SK-N-SH treated with all-trans-retinoic acid at 6 μM for 48 hours (cell line): ENCODE results near the gene KCNG1.

ENCODE experiments used
- ATAC-seq: fragments of 200-7000 bp; cut with Tn5 transposase; 3 replicates; pipeline ENCODE4 v1.9.1; 2020; ENCODE audit warnings: mild to moderate bottlenecking, moderate library complexity
- ARNTL ChIP-seq: fragments of 450-650 bp; formaldehyde crosslinking; IDR thresholded peaks from 2 replicates; pipeline ENCODE4 v1.5.0; 2020; ENCODE audit warnings: low read depth, mild to moderate bottlenecking, moderate library complexity, borderline replicate concordance
- CSDC2 ChIP-seq: fragments of 250-450 bp; sonication (Bioruptor Pico); IDR thresholded peaks from 2 replicates; pipeline ENCODE4 v1.5.0; 2020; ENCODE audit warnings: mild to moderate bottlenecking, moderate library complexity
- ESRRG ChIP-seq: fragments of 250-450 bp; sonication (Bioruptor Pico); IDR thresholded peaks from 2 replicates; pipeline ENCODE4 v1.6.1; 2021; ENCODE audit warnings: mild to moderate bottlenecking
- ISL1 ChIP-seq: fragments of 250-450 bp; sonication (Bioruptor Pico); IDR thresholded peaks from 2 replicates; pipeline ENCODE4 v2.1.2; 2022; ENCODE audit warnings: mild to moderate bottlenecking, moderate library complexity
- OSR1 ChIP-seq: fragments of 250-450 bp; sonication (Bioruptor Pico); IDR thresholded peaks from 2 replicates; pipeline ENCODE4 v1.8.0; 2022; ENCODE audit warnings: moderate library complexity, mild to moderate bottlenecking, inconsistent platforms
- PPARA ChIP-seq: fragments of 250-450 bp; sonication (Bioruptor Pico); IDR thresholded peaks from 2 replicates; pipeline ENCODE4 v1.5.0; 2020; ENCODE audit warnings: mild to moderate bottlenecking, borderline replicate concordance
- RARB ChIP-seq: fragments of 250-450 bp; sonication (Bioruptor Pico); IDR thresholded peaks from 2 replicates; pipeline ENCODE4 v1.8.0; 2021; ENCODE audit warnings: mild to moderate bottlenecking, moderate library complexity
- SNAI2 ChIP-seq: fragments of 250-450 bp; sonication (Bioruptor Pico); IDR thresholded peaks from 2 replicates; pipeline ENCODE4 v1.5.0; 2020; ENCODE audit warnings: mild to moderate bottlenecking, moderate library complexity
- TCF4 ChIP-seq: fragments of 250-450 bp; sonication (Bioruptor Pico); IDR thresholded peaks from 2 replicates; pipeline ENCODE4 v1.8.0; 2021; ENCODE audit warnings: mild to moderate bottlenecking, moderate library complexity, borderline replicate concordance
- TOX ChIP-seq: fragments of 250-450 bp; sonication (Bioruptor Pico); IDR thresholded peaks from 2 replicates; pipeline ENCODE4 v1.8.0; 2021; ENCODE audit warnings: mild to moderate bottlenecking, moderate library complexity, borderline replicate concordance
- ZFP3 ChIP-seq: fragments of 250-450 bp; sonication (Bioruptor Pico); IDR thresholded peaks from 2 replicates; pipeline ENCODE4 v1.5.0; 2020; ENCODE audit warnings: mild to moderate bottlenecking, moderate library complexity
- ZFP30 ChIP-seq: fragments of 450-650 bp; formaldehyde crosslinking; IDR thresholded peaks from 2 replicates; pipeline ENCODE4 v1.5.0; 2022; ENCODE audit warnings: mild to moderate bottlenecking, moderate library complexity
- ZNF565 ChIP-seq: fragments of 450-650 bp; formaldehyde crosslinking; conservative IDR thresholded peaks from 2 replicates; pipeline ENCODE4 v1.5.0; 2020; ENCODE audit warnings: low read depth, mild to moderate bottlenecking, moderate library complexity
- ZNF70 ChIP-seq: fragments of 450-650 bp; formaldehyde crosslinking; IDR thresholded peaks from 2 replicates; pipeline ENCODE4 v1.5.0; 2020; ENCODE audit warnings: mild to moderate bottlenecking, moderate library complexity
- TF ChIP-seq, protein P1 (sequence below): fragments of 250-450 bp; sonication (Bioruptor Pico); IDR thresholded peaks from 2 replicates; pipeline ENCODE4 v1.8.0; 2020; ENCODE audit warnings: mild to moderate bottlenecking, moderate library complexity, borderline replicate concordance
- TF ChIP-seq, protein P2 (sequence below): fragments of 250-450 bp; sonication (Bioruptor Pico); IDR thresholded peaks from 2 replicates; pipeline ENCODE4 v1.5.1; 2020; ENCODE audit warnings: low read depth, mild to moderate bottlenecking, moderate library complexity
- TF ChIP-seq, protein P3 (sequence below): fragments of 250-450 bp; sonication (Bioruptor Pico); IDR thresholded peaks from 2 replicates; pipeline ENCODE4 v1.5.1; 2021; ENCODE audit warnings: mild to moderate bottlenecking, moderate library complexity
- TF ChIP-seq, protein P4 (sequence below): fragments of 250-450 bp; sonication (Bioruptor Pico); IDR thresholded peaks from 2 replicates; pipeline ENCODE4 v1.5.0; 2020; ENCODE audit warnings: mild to moderate bottlenecking, moderate library complexity
- TF ChIP-seq, protein P5 (sequence below): fragments of 250-450 bp; sonication (Bioruptor Pico); IDR thresholded peaks from 2 replicates; pipeline ENCODE4 v1.8.0; 2021; ENCODE audit warnings: low read depth, mild to moderate bottlenecking, moderate library complexity, borderline replicate concordance

KCNG1 gene

DNA sequence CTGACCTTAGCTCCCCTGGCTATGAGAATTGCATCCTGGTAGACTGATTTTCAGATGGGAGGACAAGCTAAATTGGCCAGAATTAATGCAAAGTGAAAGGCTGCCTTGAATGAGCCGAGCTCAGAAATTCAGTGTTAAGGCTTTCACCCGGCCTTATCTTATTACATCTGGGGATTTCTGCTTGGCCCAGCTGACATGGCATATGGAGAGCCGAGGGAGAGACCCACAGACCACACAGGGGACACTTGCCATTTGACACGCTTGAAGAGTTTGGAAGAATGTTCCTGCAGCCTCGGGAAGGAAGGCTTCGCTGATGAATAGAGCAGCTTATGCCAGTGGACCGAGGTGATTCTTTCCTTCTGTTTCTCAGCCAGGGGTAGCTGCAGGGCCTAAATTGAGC lies 55.3 kb downstream of the KCNG1 start (continued):
- TF ChIP-seq, protein P1, sequence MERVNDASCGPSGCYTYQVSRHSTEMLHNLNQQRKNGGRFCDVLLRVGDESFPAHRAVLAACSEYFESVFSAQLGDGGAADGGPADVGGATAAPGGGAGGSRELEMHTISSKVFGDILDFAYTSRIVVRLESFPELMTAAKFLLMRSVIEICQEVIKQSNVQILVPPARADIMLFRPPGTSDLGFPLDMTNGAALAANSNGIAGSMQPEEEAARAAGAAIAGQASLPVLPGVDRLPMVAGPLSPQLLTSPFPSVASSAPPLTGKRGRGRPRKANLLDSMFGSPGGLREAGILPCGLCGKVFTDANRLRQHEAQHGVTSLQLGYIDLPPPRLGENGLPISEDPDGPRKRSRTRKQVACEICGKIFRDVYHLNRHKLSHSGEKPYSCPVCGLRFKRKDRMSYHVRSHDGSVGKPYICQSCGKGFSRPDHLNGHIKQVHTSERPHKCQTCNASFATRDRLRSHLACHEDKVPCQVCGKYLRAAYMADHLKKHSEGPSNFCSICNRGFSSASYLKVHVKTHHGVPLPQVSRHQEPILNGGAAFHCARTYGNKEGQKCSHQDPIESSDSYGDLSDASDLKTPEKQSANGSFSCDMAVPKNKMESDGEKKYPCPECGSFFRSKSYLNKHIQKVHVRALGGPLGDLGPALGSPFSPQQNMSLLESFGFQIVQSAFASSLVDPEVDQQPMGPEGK (CRISPR knock-in tag): no peak
- TF ChIP-seq SNAI2 (CRISPR knock-in tag): no peak

DNA sequence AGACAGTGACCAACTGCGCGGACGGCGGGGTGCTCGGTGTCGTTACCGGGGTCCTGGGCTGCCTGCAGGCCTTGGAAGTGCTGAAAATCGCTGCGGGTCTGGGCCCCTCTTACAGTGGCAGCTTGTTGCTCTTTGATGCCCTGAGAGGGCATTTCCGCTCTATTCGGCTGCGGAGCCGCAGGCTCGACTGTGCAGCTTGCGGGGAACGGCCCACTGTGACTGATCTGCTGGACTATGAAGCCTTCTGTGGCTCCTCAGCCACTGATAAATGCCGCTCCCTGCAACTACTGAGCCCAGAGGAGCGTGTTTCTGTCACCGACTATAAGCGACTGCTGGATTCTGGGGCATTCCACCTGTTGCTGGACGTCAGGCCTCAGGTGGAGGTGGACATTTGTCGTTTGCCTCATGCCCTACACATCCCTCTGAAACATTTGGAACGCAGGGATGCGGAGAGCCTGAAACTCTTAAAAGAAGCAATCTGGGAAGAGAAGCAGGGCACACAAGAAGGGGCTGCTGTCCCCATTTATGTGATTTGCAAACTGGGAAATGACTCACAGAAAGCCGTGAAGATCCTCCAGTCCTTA lies 63.3 kb downstream of the KCNG1 start:
- TF ChIP-seq TOX (CRISPR knock-in tag): no peak
- no peak for TF ChIP-seq ARNTL (CRISPR knock-in tag)
- no peak for TF ChIP-seq TCF4 (CRISPR knock-in tag)
- no peak for TF ChIP-seq RARB (CRISPR knock-in tag)
- TF ChIP-seq ZNF565 (CRISPR knock-in tag): no peak
- TF ChIP-seq ZFP3 (CRISPR knock-in tag): no peak
- TF ChIP-seq ISL1: no peak
- TF ChIP-seq, protein P1 (CRISPR knock-in tag): no peak
- TF ChIP-seq, protein P2, sequence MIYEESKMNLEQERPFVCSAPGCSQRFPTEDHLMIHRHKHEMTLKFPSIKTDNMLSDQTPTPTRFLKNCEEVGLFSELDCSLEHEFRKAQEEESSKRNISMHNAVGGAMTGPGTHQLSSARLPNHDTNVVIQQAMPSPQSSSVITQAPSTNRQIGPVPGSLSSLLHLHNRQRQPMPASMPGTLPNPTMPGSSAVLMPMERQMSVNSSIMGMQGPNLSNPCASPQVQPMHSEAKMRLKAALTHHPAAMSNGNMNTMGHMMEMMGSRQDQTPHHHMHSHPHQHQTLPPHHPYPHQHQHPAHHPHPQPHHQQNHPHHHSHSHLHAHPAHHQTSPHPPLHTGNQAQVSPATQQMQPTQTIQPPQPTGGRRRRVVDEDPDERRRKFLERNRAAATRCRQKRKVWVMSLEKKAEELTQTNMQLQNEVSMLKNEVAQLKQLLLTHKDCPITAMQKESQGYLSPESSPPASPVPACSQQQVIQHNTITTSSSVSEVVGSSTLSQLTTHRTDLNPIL (CRISPR knock-in tag): no peak
- no peak for TF ChIP-seq ZFP30 (CRISPR knock-in tag)
- TF ChIP-seq CSDC2 (CRISPR knock-in tag): no peak
- TF ChIP-seq, protein P3, sequence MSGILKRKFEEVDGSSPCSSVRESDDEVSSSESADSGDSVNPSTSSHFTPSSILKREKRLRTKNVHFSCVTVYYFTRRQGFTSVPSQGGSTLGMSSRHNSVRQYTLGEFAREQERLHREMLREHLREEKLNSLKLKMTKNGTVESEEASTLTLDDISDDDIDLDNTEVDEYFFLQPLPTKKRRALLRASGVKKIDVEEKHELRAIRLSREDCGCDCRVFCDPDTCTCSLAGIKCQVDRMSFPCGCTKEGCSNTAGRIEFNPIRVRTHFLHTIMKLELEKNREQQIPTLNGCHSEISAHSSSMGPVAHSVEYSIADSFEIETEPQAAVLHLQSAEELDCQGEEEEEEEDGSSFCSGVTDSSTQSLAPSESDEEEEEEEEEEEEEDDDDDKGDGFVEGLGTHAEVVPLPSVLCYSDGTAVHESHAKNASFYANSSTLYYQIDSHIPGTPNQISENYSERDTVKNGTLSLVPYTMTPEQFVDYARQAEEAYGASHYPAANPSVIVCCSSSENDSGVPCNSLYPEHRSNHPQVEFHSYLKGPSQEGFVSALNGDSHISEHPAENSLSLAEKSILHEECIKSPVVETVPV (CRISPR knock-in tag): no peak
- TF ChIP-seq SNAI2 (CRISPR knock-in tag): no peak
- no peak for TF ChIP-seq OSR1 (CRISPR knock-in tag)
- TF ChIP-seq PPARA (CRISPR knock-in tag): no peak
- TF ChIP-seq, protein P4, sequence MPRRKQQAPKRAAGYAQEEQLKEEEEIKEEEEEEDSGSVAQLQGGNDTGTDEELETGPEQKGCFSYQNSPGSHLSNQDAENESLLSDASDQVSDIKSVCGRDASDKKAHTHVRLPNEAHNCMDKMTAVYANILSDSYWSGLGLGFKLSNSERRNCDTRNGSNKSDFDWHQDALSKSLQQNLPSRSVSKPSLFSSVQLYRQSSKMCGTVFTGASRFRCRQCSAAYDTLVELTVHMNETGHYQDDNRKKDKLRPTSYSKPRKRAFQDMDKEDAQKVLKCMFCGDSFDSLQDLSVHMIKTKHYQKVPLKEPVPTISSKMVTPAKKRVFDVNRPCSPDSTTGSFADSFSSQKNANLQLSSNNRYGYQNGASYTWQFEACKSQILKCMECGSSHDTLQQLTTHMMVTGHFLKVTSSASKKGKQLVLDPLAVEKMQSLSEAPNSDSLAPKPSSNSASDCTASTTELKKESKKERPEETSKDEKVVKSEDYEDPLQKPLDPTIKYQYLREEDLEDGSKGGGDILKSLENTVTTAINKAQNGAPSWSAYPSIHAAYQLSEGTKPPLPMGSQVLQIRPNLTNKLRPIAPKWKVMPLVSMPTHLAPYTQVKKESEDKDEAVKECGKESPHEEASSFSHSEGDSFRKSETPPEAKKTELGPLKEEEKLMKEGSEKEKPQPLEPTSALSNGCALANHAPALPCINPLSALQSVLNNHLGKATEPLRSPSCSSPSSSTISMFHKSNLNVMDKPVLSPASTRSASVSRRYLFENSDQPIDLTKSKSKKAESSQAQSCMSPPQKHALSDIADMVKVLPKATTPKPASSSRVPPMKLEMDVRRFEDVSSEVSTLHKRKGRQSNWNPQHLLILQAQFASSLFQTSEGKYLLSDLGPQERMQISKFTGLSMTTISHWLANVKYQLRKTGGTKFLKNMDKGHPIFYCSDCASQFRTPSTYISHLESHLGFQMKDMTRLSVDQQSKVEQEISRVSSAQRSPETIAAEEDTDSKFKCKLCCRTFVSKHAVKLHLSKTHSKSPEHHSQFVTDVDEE: no peak
- TF ChIP-seq ZNF70 (CRISPR knock-in tag): no peak
- TF ChIP-seq ESRRG (CRISPR knock-in tag): no peak
- TF ChIP-seq, protein P5, sequence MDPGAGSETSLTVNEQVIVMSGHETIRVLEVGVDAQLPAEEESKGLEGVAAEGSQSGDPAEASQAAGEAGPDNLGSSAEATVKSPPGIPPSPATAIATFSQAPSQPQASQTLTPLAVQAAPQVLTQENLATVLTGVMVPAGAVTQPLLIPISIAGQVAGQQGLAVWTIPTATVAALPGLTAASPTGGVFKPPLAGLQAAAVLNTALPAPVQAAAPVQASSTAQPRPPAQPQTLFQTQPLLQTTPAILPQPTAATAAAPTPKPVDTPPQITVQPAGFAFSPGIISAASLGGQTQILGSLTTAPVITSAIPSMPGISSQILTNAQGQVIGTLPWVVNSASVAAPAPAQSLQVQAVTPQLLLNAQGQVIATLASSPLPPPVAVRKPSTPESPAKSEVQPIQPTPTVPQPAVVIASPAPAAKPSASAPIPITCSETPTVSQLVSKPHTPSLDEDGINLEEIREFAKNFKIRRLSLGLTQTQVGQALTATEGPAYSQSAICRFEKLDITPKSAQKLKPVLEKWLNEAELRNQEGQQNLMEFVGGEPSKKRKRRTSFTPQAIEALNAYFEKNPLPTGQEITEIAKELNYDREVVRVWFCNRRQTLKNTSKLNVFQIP (CRISPR knock-in tag): no peak
- TF ChIP-seq, all 23 proteins: peak for 0
- no peak for ATAC-seq
